ENCODE measurements around the gene MESP1. TPM values are rescaled to one million over a fixed set of nuclear protein-coding genes. Genes with fewer than 3 reads are reported as not detected.

MESP1 gene
- total and polyA plus RNA-seq, 2 of the 13 experiments (the other 11 are each of a cell fraction or from before 2014, with no cell fraction given) = not detected

- TF ChIP-seq POLR2A (IDR thresholded peaks at IDR 0.05; ENCODE audit: insufficient read depth in 1 of 2, low read depth in 2 of 2, low read length in 2 of 2) (no peak), ZNF331 (CRISPR knock-in tag; IDR thresholded peaks at IDR 0.05) (no peak), IKZF1 (IDR thresholded peaks at IDR 0.05) (no peak), MTF1 (CRISPR knock-in tag; IDR thresholded peaks at IDR 0.05) (no peak), MZF1 (CRISPR knock-in tag; IDR thresholded peaks at IDR 0.05; ENCODE audit: borderline replicate concordance) (no peak), ZNF460 (CRISPR knock-in tag; IDR thresholded peaks at IDR 0.05; ENCODE audit: borderline replicate concordance) (no peak), ZNF430 (CRISPR knock-in tag; IDR thresholded peaks at IDR 0.05) (no peak), GATAD1 (CRISPR knock-in tag; IDR thresholded peaks at IDR 0.05) (no peak), IRF1 (CRISPR knock-in tag; IDR thresholded peaks at IDR 0.05; ENCODE audit: low read depth) (no peak), ZNF773 (CRISPR knock-in tag; IDR thresholded peaks at IDR 0.05; ENCODE audit: borderline replicate concordance) (no peak), FOXM1 (CRISPR knock-in tag; IDR thresholded peaks at IDR 0.05) (no peak)
- TF ChIP-seq, protein P1, sequence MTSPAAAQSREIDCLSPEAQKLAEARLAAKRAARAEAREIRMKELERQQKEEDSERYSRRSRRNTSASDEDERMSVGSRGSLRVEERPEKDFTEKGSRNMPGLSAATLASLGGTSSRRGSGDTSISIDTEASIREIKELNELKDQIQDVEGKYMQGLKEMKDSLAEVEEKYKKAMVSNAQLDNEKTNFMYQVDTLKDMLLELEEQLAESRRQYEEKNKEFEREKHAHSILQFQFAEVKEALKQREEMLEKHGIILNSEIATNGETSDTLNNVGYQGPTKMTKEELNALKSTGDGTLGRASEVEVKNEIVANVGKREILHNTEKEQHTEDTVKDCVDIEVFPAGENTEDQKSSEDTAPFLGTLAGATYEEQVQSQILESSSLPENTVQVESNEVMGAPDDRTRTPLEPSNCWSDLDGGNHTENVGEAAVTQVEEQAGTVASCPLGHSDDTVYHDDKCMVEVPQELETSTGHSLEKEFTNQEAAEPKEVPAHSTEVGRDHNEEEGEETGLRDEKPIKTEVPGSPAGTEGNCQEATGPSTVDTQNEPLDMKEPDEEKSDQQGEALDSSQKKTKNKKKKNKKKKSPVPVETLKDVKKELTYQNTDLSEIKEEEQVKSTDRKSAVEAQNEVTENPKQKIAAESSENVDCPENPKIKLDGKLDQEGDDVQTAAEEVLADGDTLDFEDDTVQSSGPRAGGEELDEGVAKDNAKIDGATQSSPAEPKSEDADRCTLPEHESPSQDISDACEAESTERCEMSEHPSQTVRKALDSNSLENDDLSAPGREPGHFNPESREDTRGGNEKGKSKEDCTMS (CRISPR knock-in tag; conservative IDR thresholded peaks at IDR 0.05) = no peak
- TF ChIP-seq, protein P2, sequence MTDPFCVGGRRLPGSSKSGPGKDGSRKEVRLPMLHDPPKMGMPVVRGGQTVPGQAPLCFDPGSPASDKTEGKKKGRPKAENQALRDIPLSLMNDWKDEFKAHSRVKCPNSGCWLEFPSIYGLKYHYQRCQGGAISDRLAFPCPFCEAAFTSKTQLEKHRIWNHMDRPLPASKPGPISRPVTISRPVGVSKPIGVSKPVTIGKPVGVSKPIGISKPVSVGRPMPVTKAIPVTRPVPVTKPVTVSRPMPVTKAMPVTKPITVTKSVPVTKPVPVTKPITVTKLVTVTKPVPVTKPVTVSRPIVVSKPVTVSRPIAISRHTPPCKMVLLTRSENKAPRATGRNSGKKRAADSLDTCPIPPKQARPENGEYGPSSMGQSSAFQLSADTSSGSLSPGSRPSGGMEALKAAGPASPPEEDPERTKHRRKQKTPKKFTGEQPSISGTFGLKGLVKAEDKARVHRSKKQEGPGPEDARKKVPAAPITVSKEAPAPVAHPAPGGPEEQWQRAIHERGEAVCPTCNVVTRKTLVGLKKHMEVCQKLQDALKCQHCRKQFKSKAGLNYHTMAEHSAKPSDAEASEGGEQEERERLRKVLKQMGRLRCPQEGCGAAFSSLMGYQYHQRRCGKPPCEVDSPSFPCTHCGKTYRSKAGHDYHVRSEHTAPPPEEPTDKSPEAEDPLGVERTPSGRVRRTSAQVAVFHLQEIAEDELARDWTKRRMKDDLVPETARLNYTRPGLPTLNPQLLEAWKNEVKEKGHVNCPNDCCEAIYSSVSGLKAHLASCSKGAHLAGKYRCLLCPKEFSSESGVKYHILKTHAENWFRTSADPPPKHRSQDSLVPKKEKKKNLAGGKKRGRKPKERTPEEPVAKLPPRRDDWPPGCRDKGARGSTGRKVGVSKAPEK (CRISPR knock-in tag; IDR thresholded peaks at IDR 0.05; ENCODE audit: borderline replicate concordance) = no peak
- TF ChIP-seq, protein P3, sequence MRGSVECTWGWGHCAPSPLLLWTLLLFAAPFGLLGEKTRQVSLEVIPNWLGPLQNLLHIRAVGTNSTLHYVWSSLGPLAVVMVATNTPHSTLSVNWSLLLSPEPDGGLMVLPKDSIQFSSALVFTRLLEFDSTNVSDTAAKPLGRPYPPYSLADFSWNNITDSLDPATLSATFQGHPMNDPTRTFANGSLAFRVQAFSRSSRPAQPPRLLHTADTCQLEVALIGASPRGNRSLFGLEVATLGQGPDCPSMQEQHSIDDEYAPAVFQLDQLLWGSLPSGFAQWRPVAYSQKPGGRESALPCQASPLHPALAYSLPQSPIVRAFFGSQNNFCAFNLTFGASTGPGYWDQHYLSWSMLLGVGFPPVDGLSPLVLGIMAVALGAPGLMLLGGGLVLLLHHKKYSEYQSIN (CRISPR knock-in tag; IDR thresholded peaks at IDR 0.05; ENCODE audit: borderline replicate concordance) = no peak
Observed at GRCh38 chr15:89760303-89761008, 9.4 kb upstream of the MESP1 start (continued).

Measured in HepG2 (cell line).